Pons (tissue), 1 donor: Measurements from ENCODE around the gene TRIM47.
A peak's percentile ranks its signal among the peaks of the same experiment; 100 is the strongest.
"Not testable (repeated sequence)": the region's sequence is repeated elsewhere in the genome, so short reads cannot be mapped to it uniquely, and the experiment has no call there.

Source experiments
- DNase-seq: peaks from one replicate; pipeline ENCODE4 v3.0.0-alpha.2; 2016; ENCODE audit warnings: low spot score

TRIM47 gene

DNA sequence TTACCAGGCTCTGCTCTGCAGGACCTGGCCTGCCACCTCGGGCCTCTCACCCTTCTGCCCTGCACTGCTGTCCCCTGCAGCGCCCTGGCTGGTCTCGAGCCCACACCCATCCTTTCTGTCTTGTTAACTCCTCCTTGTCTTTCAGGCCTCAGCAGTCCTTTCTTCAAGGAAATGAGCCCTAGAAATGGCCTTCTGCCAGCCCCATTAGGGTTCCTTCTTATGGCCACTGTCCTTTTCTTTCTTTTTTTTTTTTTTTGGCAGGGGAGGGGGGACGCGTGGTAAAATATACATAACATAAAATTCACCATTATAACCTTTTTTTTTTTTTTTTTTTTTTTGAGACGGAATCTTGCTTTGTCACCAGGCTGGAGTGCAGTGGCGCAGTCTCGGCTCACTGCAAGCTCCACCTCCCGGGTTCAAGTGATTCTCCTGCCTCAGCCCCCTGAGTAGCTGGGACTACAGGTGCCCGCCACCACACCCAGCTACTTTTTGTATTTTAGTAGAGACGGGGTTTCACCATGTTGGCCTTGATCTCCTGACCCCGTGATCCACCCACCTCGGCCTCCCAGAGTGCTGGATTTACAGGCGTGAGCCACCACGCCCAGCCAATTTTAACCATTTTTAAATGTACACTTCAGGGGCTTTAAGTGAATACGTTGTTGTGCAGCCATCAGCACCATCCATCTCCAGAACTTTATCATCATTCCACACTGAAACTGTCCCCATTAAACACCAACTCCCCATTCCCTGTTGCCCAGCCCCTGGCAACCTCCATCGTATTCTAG lies 12.8 kb downstream of the TRIM47 start:
- not testable (repeated sequence) for DNase-seq

DNA sequence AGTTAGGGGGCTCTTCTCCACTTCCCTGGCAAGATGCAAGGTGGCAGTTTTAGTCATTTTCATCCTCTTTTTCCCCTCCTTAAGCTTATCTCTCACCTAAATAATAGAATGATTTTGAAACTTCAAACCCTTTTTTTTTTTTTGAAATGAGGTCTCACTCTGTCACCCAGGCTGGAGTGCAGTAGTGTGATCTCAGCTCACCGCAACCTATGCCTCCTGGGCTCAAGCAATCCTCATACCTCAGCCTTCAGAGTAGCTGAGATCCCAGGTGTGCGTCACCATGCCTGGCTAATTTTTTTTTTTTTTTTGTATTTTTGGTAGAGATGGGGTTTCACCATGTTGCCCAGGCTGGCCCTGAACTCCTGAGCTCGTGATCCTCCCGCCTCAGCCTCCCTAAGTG lies 13.5 kb downstream of the TRIM47 start:
- not testable (repeated sequence) for DNase-seq

DNA sequence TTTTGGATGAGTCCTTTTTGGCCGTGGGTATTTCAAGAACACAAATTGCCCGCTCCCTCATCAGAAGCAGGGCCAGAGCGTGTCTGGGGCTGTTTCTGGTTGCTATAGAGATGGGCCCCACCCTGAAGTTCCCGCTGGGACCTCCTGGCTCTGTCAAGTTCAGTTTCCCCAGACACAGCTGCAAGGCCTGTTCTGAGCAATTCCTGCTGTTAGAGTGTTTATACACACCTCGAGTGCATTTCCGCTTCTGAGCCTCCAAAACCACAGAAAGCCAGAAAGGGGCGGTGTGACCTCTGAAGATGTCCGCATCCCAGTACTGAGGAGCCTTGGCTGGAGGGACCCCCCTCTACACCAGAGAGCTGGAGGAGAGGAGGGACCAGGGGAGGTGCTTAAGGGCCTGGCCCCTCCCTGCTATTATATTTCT lies 13.9 kb downstream of the TRIM47 start:
- DNase-seq = no peak

DNA sequence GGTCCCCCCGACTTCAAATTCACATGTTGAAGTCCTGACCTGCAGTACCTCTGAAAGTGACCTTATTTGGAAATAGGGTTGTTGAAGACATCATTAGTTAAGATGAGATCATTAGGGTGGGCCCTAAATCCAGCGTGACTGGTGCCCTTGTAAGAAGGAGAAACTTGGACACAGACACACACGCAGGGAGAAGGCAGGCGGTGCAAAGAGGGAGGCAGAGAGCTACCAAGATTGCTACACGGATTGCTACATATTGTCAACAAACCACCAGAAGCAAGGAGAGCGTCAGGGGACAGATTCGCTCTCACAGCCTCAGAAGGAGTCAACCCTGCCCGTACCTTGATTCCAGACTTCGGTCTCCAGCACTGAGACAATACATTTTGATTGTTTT lies 16.5 kb downstream of the TRIM47 start:
- DNase-seq = no peak

DNA sequence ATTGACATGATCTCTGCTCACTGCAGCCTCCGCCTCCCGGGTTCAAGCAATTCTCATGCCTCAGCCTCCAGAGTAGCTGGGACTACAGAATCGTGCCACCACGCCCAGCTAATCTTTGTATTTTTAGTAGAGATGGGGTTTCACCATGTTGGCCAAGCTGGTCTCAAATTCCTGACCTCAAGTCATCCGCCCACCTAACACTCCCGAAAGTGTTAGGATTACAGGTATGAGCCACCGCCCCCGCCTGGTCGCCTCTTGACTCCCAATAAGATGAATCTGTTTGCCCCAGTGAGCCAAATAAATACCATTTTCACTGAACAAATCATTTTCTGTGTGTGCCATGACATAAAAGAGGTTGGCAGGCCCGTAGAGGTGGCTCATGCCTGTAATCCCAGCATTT lies 19.0 kb downstream of the TRIM47 start:
- not testable (repeated sequence) for DNase-seq

DNA sequence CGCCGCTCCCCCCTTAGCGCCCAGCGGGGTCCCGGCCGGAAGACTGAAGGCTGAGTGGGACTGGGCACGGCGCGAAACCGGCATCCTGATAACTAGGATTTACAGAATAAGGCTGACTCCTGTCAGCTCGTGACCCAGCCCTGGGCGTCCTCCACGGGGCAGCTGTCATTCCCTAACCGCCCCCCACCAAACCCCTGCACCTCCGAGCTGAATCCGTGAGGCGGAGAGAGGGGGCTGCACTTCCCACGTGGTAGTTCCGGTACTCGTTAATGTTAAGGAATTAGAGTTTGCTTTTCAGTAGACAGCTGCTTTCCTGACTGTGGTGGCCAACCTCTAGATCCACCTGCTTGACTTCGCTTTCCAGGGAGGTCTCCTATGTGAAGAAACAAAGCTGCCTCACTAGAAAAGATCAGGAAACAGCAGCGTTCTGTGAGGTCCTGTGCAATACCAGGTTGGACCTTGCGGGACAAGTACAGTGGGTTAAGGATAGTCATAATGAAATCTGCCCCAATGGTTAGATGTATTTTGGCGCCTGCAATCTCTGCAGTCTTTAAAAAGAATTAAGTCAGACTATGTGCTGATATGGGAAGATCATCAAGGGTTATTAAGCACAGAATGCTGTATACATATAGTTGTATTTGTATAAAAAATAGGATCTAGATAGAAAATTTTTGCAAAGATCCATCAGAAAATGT lies 22.2 kb downstream of the TRIM47 start:
- peak; percentile 39 for DNase-seq

DNA sequence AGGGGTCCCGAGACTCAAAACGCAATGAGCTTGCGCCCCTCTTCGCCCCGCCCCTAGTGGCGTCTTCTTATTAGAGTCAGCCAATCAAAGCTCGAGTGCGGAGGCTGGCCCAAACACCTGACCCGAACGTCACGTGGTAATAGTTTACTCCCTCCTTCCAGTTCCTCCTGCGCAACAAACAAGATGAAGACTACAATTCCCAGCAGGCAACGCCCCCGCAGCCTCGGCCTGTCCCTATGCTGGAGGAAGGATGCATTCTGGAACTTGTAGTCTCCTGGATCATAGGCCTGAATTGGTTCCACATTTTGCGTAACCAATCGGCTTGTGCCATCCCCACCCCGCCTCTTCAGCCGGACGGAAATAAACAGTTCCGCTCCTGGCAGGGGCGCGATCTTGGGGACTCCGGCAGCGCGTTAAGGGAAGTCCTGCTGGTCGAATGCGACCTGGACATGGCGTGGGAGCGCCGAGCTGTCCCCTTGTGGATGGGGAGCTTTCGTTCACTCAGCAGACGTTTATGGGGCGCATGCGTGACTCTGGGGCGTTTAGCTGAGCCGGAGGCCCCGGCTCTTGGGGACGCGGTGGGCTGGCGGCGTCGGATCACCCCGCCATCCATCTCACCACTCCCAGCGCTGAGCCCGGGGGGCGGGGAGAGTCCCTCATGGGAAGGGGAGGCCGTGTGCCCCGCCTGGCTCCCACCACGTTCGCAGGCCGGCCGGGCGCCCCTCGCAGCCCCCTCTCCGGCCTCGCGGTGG lies 22.9 kb downstream of the TRIM47 start, which contains the start of gene WBP2:
WBP2 (minus strand) TSS at position 26 of the 752 bp plus-strand sequence. CDS start 38 bp downstream, outside the sequence.
- peak; percentile 100 for DNase-seq

DNA sequence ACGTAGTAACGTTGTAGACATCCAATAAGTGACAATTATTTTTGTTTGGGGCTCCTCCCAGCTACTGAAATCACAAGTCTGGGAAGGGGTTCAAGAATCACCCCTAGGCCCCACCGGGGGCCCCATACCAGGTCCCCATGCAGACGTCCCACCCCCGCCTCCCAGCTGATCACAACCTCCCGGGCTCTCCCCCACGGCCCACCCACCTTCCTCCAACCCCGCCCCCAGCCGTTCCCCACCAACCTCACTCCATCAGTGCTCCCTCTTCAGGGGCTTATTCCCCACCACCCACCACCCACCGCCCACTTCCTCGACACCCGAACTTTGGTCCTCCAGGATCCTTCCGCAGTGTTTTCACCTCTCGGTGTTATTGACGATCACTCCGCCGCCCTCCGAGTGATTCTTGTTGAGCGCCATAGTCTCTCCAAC lies 23.5 kb downstream of the TRIM47 start:
- DNase-seq = no peak

DNA sequence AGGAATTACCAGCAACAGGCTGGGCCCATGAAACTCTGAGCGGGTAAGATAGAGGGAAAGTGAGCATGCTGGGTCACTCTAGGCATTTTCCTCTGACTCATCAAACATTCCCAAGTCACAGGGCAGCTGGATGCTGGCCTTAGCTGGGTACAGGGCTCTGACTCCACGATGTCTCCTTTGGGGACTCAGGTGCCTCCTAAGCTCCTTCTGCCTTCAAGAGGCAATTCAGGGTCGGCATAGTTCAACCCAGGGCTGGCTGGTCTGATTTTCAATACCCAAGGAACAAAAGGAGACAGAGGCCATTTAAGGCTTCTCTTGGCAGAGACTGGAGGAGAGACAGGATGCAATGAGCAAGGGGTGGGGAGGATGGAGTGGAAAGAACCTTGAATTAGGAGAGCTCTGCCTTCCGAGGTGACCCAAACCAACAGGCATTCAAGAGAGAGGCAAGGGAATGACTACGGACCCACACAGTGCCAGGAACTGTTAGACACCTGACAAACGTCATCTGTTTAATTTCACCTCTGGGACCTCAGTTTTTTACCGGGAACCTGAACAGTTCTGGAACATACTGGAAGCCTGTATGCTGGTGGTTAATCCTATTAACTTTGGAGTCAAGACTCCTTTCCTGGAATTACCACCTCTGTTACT lies 24.2 kb downstream of the TRIM47 start:
- DNase-seq = peak; percentile 70

DNA sequence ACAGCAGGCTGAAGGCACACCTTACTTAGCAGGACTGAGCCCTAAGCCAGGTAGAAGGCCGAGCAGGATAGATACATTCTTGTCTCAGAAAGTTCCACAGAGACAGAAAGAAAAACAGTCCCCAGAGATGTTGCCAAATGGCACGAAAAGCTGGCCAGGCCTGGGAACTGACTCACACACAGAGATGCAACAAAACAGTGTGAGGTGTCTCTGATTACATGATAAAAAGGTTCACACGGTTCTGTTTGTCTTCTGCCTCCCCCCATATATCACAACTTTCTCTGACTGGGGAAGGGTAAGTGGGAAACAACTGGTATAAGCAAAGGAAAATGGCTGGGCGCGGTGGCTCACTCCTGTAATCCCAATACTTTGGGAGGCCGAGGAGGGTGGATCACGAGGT lies 24.9 kb downstream of the TRIM47 start:
- DNase-seq = no peak

DNA sequence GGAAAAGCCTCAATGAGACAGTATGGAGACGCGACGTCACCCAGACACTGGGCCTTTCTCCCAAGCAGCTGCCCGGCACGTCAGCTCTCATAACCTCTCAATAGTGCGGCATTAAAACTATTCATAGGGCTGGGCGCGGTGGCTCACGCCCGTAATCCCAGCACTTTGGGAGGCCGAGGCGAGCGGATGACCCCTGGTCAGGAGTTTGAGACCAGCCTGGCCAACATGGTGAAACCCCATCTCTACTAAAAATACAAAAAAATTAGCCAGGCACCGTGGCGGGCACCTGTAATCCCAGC lies 26.7 kb downstream of the TRIM47 start:
- DNase-seq = not testable (repeated sequence)

DNA sequence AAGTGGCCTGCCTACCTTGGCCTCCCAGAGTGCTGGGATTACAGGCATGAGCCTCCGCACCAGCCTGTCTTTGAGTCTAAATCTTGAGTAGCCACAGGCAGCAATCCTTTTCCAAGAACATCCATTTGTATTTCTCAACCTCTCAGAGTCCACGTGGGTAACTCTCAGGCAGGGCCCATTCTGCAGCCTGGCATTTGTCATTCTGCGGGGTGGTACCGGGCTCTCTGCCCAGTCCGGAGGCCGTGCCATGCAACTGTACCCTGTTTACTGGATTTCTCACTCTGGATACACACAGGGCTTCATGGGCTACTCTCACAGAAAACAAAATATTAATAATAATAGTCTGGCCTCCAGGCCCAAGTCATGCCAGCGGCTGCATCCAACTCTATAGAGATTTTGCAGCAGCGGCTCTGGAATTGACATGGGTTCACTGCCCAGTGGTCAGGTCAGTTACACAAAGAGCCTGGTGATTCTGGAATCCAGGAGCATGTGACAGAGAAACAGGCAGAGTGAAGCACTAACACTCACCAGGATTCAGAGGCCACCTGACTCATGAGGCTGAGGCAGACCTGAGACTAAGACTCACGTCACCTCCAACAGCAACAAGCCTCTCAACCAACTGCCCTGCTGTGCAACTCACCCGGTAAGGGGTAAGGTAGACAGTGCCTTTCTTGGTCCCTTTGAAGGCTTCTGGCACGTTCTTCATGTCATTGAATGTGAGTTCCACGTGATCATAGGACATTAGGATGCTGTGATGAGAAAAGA lies 27.3 kb downstream of the TRIM47 start:
- peak; percentile 77 for DNase-seq

DNA sequence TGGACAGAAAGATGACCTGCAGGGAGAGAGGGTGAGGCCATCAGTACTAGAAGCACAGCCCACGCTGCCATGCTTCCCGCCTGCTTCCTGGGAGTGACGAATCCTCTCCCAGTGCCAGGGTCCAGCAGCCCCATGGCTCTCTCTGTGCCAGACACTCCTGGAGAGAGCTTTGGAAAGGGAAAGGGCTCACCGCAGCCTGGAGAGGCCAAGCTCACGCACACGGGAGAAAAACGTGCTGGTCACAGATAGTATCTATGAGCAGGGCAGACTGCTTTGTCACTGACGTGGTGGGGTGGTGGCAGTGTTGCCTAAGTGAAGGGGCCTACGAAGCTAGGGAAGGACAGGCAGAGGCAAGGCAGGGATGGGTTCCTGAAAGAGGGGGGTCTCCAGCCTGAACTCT lies 28.7 kb downstream of the TRIM47 start:
- no peak for DNase-seq

DNA sequence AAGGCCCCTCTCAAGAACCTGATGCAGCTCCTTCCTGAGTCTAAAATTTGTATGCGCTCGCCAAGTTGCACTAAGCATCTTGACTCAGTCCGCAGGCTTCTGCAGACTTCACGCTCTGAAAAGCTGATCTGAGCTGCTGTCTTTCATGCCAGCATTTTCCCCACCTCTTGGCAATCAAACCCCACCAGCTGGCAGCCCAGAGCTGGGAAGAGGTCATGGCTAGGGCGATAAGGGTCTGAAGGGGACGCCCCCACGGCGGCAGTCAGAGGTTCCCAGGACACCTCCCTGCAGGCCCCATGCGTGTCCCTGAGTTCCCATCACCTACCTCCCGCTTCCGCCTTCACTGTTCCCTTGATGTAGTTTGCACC lies 29.1 kb downstream of the TRIM47 start:
- no peak for DNase-seq

DNA sequence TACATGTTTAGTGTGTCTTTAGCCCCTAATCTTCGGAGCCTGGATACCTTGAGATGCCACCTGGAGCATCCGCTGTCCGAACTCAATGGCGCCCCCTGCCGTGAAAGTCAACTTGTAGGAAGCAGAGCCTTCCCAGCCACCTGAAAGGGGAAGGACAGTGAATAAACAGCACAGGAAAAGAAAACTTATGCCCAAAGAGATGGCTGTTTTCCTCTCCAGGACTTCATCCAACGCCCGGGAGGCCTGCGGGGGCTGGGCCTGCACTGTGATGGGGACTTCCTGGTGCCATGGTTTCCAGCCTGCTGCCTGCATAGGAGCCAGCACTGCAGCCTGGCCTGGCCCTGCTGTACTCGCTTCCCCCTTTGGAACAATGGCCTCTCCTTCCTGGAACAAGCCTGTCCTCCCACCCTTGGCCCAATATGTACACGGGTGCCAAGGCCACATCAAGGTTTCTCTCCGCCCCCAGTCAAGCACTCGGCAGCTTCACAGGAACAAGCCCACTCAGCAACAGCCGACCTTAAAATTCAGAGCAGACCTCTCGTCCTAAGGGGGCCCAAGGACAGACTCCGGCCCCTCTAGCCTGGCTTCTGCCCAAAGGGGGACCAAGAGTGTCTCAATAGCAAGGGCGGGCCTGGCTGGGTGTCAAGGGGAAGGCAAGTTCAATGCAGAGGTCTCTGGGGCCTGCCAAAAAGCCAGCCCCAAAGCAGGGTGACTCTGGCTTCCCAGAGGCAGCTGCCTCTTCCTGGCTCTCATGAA lies 29.7 kb downstream of the TRIM47 start:
- peak; percentile 78 for DNase-seq

DNA sequence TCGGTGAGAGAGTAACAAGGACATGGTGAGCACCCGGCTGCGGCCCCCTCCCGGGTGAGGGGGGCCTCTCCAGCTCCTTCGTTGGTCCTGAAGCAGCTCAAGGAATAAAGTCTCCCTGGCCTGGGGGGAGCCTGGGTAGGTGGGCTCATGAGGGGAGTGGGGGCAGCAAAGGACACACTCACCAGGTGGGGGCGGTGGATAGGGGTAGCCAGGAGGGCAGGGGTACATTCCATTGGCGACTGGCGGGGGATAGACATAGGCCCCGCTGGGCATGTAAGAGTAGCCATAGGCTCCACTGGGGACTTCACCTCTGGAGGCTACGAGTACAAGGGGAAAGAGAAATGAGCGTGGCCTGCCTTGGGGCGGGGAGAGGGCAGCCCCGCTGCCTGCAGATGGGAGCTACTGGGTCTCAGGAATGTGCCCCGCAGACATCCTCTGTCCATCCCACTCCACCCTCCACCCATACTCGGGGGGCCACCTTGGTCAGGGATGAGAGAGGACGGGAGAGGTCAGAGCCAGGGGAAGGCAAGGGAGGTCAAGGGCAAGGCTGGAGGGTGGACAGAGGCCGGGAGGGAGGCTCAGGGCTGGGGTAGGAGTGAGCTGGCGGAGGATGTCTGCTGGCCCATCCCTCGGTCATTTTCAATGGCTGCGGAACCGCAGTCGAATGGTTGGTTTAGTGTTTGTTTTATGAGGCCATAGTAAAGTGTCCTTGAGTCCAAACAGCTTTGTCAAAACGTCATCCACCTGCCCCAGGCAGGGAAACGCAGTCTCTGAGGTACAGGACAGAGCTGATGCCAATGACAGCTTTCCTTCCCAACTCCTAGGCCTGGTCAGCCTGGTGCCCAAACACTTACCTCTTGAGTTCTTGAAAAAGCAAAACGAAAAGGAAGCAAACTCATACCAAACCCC lies 30.5 kb downstream of the TRIM47 start:
- no peak for DNase-seq

DNA sequence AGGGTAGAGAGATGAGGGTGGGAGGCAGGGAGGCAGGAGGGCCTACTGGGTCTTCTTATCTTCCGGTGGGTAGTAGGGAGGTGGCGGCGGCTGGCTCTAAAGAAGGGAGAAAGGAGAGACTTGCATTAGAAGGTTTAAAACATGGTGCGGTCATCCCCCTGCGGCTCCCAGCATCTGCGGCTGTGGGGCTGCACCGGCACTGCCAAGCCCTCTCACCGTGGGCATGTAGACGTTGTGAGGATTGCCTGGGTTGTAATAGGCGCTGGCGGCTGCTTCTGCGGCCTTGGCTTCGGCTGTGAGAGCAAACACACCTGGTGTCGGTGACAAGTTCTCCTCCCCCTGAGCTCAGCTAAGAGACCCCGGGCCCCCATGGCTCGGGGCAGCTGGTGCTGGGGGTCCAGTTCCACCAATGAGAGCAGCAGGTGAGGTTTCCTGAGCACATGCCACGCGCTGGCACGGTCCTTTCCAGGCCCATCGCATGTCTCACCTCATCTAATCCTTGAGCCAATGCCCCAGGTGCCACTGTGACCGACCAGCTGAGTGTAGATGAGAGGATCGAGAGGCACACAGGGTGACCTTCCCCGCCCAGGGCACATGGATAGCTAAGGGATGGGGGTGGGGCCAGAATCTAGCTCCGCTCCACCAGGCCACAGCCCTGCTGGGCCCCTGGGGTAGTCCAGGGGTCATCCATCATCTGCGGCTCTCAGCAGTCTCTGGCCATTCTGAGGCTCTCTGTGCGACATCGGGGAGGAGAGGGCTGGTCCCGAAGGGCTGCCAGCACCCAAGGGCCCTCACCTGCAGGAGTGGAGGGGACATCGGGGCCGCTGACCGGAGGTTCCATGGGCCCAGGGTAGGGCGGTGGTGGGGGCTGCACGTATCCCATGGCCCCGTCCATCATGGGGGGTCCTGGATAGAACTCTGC lies 31.4 kb downstream of the TRIM47 start:
- no peak for DNase-seq

DNA sequence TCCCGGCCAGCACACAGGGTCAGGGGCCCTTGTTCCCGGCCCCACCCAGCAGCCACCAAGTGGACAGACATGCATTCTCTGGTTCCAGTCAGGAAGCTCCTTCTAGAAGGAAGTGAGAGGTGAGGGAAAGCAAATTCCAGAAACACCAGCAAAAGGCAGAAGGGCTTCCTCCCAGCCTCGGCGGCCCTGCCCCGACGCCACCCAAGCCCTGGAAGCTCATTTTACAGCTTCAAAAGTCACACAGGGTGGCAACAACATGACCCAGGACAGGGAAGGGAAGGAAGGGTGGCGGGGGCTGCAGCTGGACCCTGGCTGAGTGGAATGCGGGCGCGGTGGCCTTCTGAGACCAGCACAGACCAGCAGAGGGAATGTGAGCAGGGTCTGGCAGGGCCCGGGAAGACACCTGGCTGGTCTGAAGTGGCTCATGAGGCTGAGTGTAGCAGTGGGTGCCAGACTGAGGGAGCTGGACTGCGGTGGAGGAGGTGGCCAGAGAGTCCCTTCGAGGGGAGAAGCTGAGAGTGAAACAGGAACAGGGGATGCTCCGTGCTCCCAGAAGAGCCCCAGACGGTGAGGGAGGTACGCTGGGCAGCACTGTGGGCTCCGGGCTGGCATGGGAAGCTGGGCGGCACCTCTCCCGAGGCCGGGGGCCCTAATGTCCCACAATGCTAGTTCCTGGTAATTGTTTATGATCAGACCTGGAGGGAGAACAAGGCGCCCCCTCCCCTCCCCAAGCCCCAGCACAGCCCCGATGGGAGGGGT lies 32.3 kb downstream of the TRIM47 start:
- no peak for DNase-seq
